ENCODE results near the gene TBX4. TPM values are rescaled to one million over a fixed set of nuclear protein-coding genes. Genes with fewer than 3 reads are reported as not detected.
A peak's percentile ranks its signal among the peaks of the same experiment; 100 is the strongest.

The TBX4 gene
- total RNA-seq, 1 experiment from 2014 or later, result not detected

GRCh38 chr17:61414936-61415251 lies 37.3 kb upstream of the TBX4 start:
- Histone ChIP-seq H2AK5ac (ENCODE audit: insufficient read length, low read length) (no peak overlapping the region), H2BK5ac (ENCODE audit: insufficient read length, low read length) (no peak overlapping the region), H2BK15ac (ENCODE audit: low read depth, low read length) (no peak overlapping the region), H4K91ac (ENCODE audit: insufficient read length, low read depth, low read length) (no peak overlapping the region), H2BK120ac (ENCODE audit: low read depth, low read length, poor library complexity, severe bottlenecking) (no peak overlapping the region), H3K4ac (ENCODE audit: low read depth, low read length) (no peak overlapping the region), H3K27ac (ENCODE audit: insufficient read length, low read depth, low read length) (no peak overlapping the region), H3K18ac (ENCODE audit: insufficient read length, low read depth, low read length) (no peak overlapping the region), H3K14ac (ENCODE audit: insufficient read depth, low read length) (no peak overlapping the region), H3K4me2 (ENCODE audit: insufficient read depth, insufficient read length, low read length) (no peak overlapping the region), H2AFZ (ENCODE audit: low read length) (no peak overlapping the region), H3K23me2 (ENCODE audit: insufficient read length, low read depth, low read length, poor library complexity, severe bottlenecking) (peaks cover 16% of the 10 kb centered on the region), H3K79me1 (ENCODE audit: insufficient read depth, low read depth, low read length, poor library complexity, severe bottlenecking) (no peaks in the 10 kb centered on the region), H4K20me1 (ENCODE audit: control insufficient read depth, insufficient read depth, insufficient read length) (no peaks in the 10 kb centered on the region), H3K27me3 (ENCODE audit: insufficient read depth, low read length) (peaks cover 27% of the 10 kb centered on the region), H3K9ac (ENCODE audit: extremely low read depth, insufficient read length, low read length) (no peak overlapping the region), H3K56ac (ENCODE audit: insufficient read length, low read depth, low read length) (no peak overlapping the region), H3K23ac (ENCODE audit: insufficient read length, low read depth, low read length) (no peak overlapping the region), H3T11ph (ENCODE audit: low read length) (no peak overlapping the region), H3K9me3 (ENCODE audit: control insufficient read depth, low read depth, low read length) (no peaks in the 10 kb centered on the region), H3K4me1 (ENCODE audit: insufficient read depth, low read length) (peaks cover 2% of the 10 kb centered on the region; the same call in 1 of the 2 replicates), H3K79me2 (ENCODE audit: insufficient read depth, low read length) (no peaks in the 10 kb centered on the region), H2BK12ac (ENCODE audit: insufficient read length, low read depth, low read length) (no peak overlapping the region), H2BK20ac (ENCODE audit: low read depth, low read length, poor library complexity, severe bottlenecking) (no peak overlapping the region), H4K5ac (ENCODE audit: insufficient read length, low read depth, low read length) (no peak overlapping the region), H4K8ac (replicated peaks; ENCODE audit: insufficient read length, low read depth, low read length) (no peak overlapping the region)
- DNase-seq, result peak; percentile 20
- Mint-ChIP-seq H3K36me3 (ENCODE audit: insufficient read depth in 1 of 3, low read depth in 3 of 3) (no peaks in the 10 kb centered on the region; a peak in 1 of 7 replicates), H3K4me1 (peaks cover 16 to 20% of the 10 kb centered on the region in 2 experiments), H3K27ac (no peak overlapping the region), H3K27me3 (ENCODE audit: low read depth) (peaks cover 81% of the 10 kb centered on the region), H3K9me3 (no peaks in the 10 kb centered on the region), H3K4me3 (no peak overlapping the region)
- no CpG with 5 or more reads among the region's 5 CpGs for WGBS (ENCODE audit: extremely low coverage, insufficient read length, low lambda C conversion rate)
- TF ChIP-seq, protein P1, sequence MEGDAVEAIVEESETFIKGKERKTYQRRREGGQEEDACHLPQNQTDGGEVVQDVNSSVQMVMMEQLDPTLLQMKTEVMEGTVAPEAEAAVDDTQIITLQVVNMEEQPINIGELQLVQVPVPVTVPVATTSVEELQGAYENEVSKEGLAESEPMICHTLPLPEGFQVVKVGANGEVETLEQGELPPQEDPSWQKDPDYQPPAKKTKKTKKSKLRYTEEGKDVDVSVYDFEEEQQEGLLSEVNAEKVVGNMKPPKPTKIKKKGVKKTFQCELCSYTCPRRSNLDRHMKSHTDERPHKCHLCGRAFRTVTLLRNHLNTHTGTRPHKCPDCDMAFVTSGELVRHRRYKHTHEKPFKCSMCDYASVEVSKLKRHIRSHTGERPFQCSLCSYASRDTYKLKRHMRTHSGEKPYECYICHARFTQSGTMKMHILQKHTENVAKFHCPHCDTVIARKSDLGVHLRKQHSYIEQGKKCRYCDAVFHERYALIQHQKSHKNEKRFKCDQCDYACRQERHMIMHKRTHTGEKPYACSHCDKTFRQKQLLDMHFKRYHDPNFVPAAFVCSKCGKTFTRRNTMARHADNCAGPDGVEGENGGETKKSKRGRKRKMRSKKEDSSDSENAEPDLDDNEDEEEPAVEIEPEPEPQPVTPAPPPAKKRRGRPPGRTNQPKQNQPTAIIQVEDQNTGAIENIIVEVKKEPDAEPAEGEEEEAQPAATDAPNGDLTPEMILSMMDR (conservative IDR thresholded peaks at IDR 0.05), result no peak

Data from H9 (cell line).